Progenitor cell of endocrine pancreas (in vitro differentiated cells): ENCODE data around the gene MACROD2. TPM values are rescaled to one million over a fixed set of nuclear protein-coding genes. Genes with fewer than 3 reads are reported as not detected.
"Not testable (repeated sequence)": the region's sequence is repeated elsewhere in the genome, so short reads cannot be mapped to it uniquely, and the experiment has no call there.

Experiments used
- DNase-seq: peaks from one replicate; pipeline ENCODE4 v3.0.0; 2021; ENCODE audit warnings: low spot score; ENCODE audit not compliant: unreplicated experiment
- H3K27ac Mint-ChIP-seq: 2 replicates; pipeline ENCODE4 v1.8.0; 2021; ENCODE audit warnings: mild to moderate bottlenecking, moderate library complexity, mixed read lengths
- H3K27me3 Mint-ChIP-seq: 2 replicates; pipeline ENCODE4 v1.8.0; 2021; ENCODE audit warnings: mixed read lengths
- H3K36me3 Mint-ChIP-seq: 2 replicates; pipeline ENCODE4 v1.8.0; 2022; ENCODE audit warnings: mixed read lengths; ENCODE audit not compliant: insufficient read depth
- H3K4me1 Mint-ChIP-seq: 2 replicates; pipeline ENCODE4 v1.8.0; 2021; ENCODE audit warnings: low read depth, mixed read lengths
- H3K4me3 Mint-ChIP-seq: 2 replicates; pipeline ENCODE4 v1.8.0; 2021; ENCODE audit warnings: low read depth, mild to moderate bottlenecking, moderate library complexity, mixed read lengths
- H3K9me3 Mint-ChIP-seq: 2 replicates; pipeline ENCODE4 v1.8.0; 2021; ENCODE audit warnings: low read depth, mixed read lengths
- CTCF ChIP-seq: fragments of 200-600 bp; sonication (generic); IDR thresholded peaks from one replicate; pipeline ENCODE4 v1.5.0; 2021; ENCODE audit warnings: antibody characterized with exemption, mild to moderate bottlenecking; ENCODE audit not compliant: unreplicated experiment
- total RNA-seq: library from RNA; stranded (reverse); gene quantifications from 2 replicates; pipeline ENCODE4 v1.2.1, GENCODE V29; 2021

MACROD2 gene
- total RNA-seq, 1 donor from 2014 or later = 7.6 TPM

GRCh38 chr20:15515691-15516090 is 1520.4 kb downstream of the MACROD2 start:
- no peak for TF ChIP-seq CTCF
- H3K27ac Mint-ChIP-seq = no peak overlapping the region
- H3K27me3 Mint-ChIP-seq = peaks cover 4% of the 10 kb centered on the region
- no peak overlapping the region for H3K4me3 Mint-ChIP-seq
- no peak for DNase-seq
- H3K36me3 Mint-ChIP-seq = no peaks in the 10 kb centered on the region
- H3K4me1 Mint-ChIP-seq = peaks cover 4% of the 10 kb centered on the region
- H3K9me3 Mint-ChIP-seq = peaks cover 4% of the 10 kb centered on the region

- H3K4me3 Mint-ChIP-seq = no peak overlapping the region
- no peak for DNase-seq
Measured at GRCh38 chr20:15520930-15521524, 1525.7 kb downstream of the MACROD2 start.

GRCh38 chr20:15523400-15523799 is 1528.1 kb downstream of the MACROD2 start:
- Mint-ChIP-seq H3K27me3 (no peaks in the 10 kb centered on the region), H3K4me3 (no peak overlapping the region), H3K9me3 (peaks cover 4% of the 10 kb centered on the region), H3K4me1 (no peaks in the 10 kb centered on the region), H3K27ac (no peak overlapping the region), H3K36me3 (no peaks in the 10 kb centered on the region)
- DNase-seq = no peak
- no peak for TF ChIP-seq CTCF

More at GRCh38 chr20:15520930-15521524, 1525.7 kb downstream of the MACROD2 start:
- Mint-ChIP-seq H3K9me3 (peaks cover 4% of the 10 kb centered on the region), H3K27me3 (peaks cover 4% of the 10 kb centered on the region), H3K36me3 (no peaks in the 10 kb centered on the region), H3K4me1 (peaks cover 3% of the 10 kb centered on the region), H3K27ac (no peak overlapping the region)
- TF ChIP-seq CTCF = no peak

- Mint-ChIP-seq H3K4me1 (no peaks in the 10 kb centered on the region), H3K4me3 (no peak overlapping the region)
Measured at GRCh38 chr20:15528391-15529111, 1533.2 kb downstream of the MACROD2 start.

GRCh38 chr20:15535863-15536262 is 1540.5 kb downstream of the MACROD2 start:
- no peak overlapping the region for H3K27ac Mint-ChIP-seq
- DNase-seq = no peak
- no peak overlapping the region for H3K4me3 Mint-ChIP-seq
- no peaks in the 10 kb centered on the region for H3K27me3 Mint-ChIP-seq
- H3K4me1 Mint-ChIP-seq = no peaks in the 10 kb centered on the region
- no peaks in the 10 kb centered on the region for H3K9me3 Mint-ChIP-seq
- TF ChIP-seq CTCF = no peak
- no peaks in the 10 kb centered on the region for H3K36me3 Mint-ChIP-seq

More at GRCh38 chr20:15528391-15529111, 1533.2 kb downstream of the MACROD2 start:
- H3K36me3 Mint-ChIP-seq = no peaks in the 10 kb centered on the region
- no peaks in the 10 kb centered on the region for H3K27me3 Mint-ChIP-seq
- DNase-seq = no peak
- H3K27ac Mint-ChIP-seq = no peak overlapping the region
- peaks cover 4% of the 10 kb centered on the region for H3K9me3 Mint-ChIP-seq
- no peak for TF ChIP-seq CTCF

- not testable (repeated sequence) for H3K9me3 Mint-ChIP-seq, H3K27me3 Mint-ChIP-seq, H3K4me3 Mint-ChIP-seq, H3K36me3 Mint-ChIP-seq, H3K4me1 Mint-ChIP-seq, H3K27ac Mint-ChIP-seq, DNase-seq
Measured at GRCh38 chr20:15537200-15537599, 1541.9 kb downstream of the MACROD2 start.
